Subcutaneous abdominal adipose tissue (tissue), 5 donors: ENCODE results near the gene CALCR.
A peak's percentile ranks its signal among the peaks of the same experiment; 100 is the strongest.
"Not testable (repeated sequence)": the region's sequence is repeated elsewhere in the genome, so short reads cannot be mapped to it uniquely, and the experiment has no call there.

Source experiments
- H3K27ac ChIP-seq: one replicate; pipeline ENCODE4 v1.7.0; 2013; ENCODE audit warnings: low read depth, mild to moderate bottlenecking, inconsistent platforms, low read length, moderate library complexity
- H3K27me3 ChIP-seq, 5 donors: one replicate each; pipeline ENCODE4 v1.7.0; 2013; ENCODE audit warnings: low read length in 5 of 5, inconsistent platforms in 1 of 5; ENCODE audit not compliant: control insufficient read depth in 5 of 5, insufficient read depth in 4 of 5
- H3K36me3 ChIP-seq, 5 donors: one replicate each; pipeline ENCODE4 v1.7.0; 2013; ENCODE audit warnings: low read length in 5 of 5; ENCODE audit not compliant: control insufficient read depth in 5 of 5, insufficient read depth in 5 of 5
- H3K4me1 ChIP-seq, 5 donors: one replicate each; pipeline ENCODE4 v1.7.0; 2013; ENCODE audit warnings: low read length in 5 of 5, mild to moderate bottlenecking in 3 of 5, moderate library complexity in 1 of 5; ENCODE audit not compliant: control insufficient read depth in 5 of 5, insufficient read depth in 5 of 5
- H3K4me3 ChIP-seq, 5 donors: one replicate each; pipeline ENCODE4 v1.7.0; 2013; ENCODE audit warnings: low read length in 5 of 5, low read depth in 1 of 5
- H3K9ac ChIP-seq, 5 donors: one replicate each; pipeline ENCODE4 v1.7.0; 2013; ENCODE audit warnings: low read length in 5 of 5, mild to moderate bottlenecking in 4 of 5, moderate library complexity in 3 of 5
- H3K9me3 ChIP-seq, 5 donors: one replicate each; pipeline ENCODE4 v1.7.0; 2013; ENCODE audit warnings: low read length in 5 of 5; ENCODE audit not compliant: control insufficient read depth in 5 of 5
- donor health status: healthy.
- donor health status: healthy.
- donor health status: healthy.
- donor health status: healthy.
- donor health status: healthy.

CALCR gene

DNA sequence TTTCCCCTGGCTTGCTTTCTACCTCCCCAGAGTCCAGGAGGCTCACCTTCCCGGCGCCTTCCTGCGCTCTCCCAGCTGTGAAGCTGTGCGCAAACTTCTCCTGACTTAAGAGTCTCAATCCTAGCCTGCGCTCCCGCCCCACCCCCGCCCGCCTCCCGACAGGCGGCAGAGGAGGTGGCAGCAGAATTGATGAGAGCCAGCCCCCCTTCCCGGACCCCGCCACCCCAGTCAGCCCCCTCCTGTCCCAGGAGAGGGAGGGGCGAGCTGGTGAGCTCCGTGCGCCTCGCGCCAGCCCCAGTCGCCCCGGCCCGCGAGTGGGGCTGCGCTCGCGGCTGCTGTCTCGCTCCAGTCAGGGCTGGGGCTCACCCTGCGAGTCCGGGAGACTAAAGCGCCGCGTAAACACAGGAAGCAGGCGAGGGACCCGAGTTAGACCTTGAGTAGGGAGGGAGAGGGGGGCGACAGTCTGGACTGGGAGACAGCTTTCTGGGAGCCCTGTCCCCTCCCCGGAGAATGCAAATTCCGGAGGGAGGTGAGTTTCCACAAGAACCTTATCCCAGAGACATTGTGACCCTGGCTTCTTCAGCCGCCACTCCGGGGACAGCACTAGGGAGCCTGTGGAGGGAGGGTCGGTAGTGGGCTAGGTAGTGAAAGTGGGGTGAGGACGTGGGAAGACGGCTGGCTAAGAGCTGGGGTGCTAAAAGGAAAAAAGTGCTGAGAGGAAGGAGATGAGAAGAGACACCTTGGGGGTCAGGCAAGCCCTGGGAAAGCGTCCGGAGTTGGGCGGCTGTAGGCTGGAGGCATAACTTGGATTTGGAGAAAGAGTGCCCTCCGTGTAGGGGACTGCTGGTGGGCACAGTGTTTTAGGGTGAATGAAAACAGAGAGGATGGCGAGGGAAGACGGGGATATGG, at the start of gene CALCR:
Gene CALCR (minus strand): TSS at position 79 of the 909 bp plus-strand sequence. CDS start 87,743 bp downstream, outside the sequence.
- Histone ChIP-seq H3K9ac (no peak within 1 kb of the TSS), H3K4me3 (peak within 1 kb of the TSS; percentile 8 to 59 (median 41)), H3K4me1 (peaks cover 0 to 14% (median 4%) of the 10 kb centered on the region in 5 donors), H3K27ac (no peak within 1 kb of the TSS), H3K36me3 (no peaks in the 10 kb centered on the region), H3K9me3 (no peaks in the 10 kb centered on the region), H3K27me3 (peaks cover 18 to 26% (median 21%) of the 10 kb centered on the region in 5 donors)

DNA sequence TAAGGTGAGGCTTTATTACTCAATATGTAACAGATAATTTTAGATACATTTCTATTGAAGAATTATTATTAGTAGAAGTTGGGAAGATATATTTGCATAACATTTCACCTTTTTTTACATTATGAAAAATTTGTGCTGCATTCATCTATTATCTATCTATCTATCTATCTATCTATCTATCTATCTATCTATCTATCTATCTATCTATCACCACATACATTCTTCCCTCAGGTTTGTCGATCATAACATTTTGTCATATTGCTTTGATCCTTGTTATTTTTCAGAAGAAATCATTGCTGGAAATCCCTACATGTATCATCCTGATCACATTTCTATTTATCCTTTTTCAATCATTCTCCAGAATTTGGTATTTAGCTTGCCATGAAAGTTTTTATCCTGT, 49.3 kb upstream of the CALCR start:
- H3K27ac ChIP-seq, result no peak overlapping the region
- no peaks in the 10 kb centered on the region for H3K27me3 ChIP-seq

GRCh38 chr7:93622036-93623033, 47.8 kb upstream of the CALCR start:
- no peaks in the 10 kb centered on the region for H3K9me3 ChIP-seq

More for the DNA sequence above, 49.3 kb upstream of the CALCR start:
- no peak overlapping the region for H3K4me3 ChIP-seq
- H3K9ac ChIP-seq, result no peak overlapping the region
- H3K4me1 ChIP-seq, result peaks cover 0 to 5% (median 0%) of the 10 kb centered on the region in 5 donors
- no peaks in the 10 kb centered on the region for H3K9me3 ChIP-seq
- no peaks in the 10 kb centered on the region for H3K36me3 ChIP-seq

GRCh38 chr7:93620864-93621263, 46.3 kb upstream of the CALCR start:
- no peaks in the 10 kb centered on the region for H3K27me3 ChIP-seq
- no peaks in the 10 kb centered on the region for H3K36me3 ChIP-seq
- H3K4me3 ChIP-seq, result no peak overlapping the region

More at GRCh38 chr7:93622036-93623033, 47.8 kb upstream of the CALCR start:
- Histone ChIP-seq H3K27me3 (no peaks in the 10 kb centered on the region), H3K36me3 (no peaks in the 10 kb centered on the region), H3K4me1 (peaks cover 0 to 5% (median 0%) of the 10 kb centered on the region in 5 donors), H3K9ac (no peak overlapping the region), H3K4me3 (peak overlapping the region in 1 of 5 donors; percentile 37), H3K27ac (no peak overlapping the region)

GRCh38 chr7:93620057-93620456, 45.5 kb upstream of the CALCR start:
- Histone ChIP-seq H3K27ac (no peak overlapping the region), H3K9ac (no peak overlapping the region), H3K4me3 (no peak overlapping the region), H3K4me1 (peaks cover 0 to 5% (median 0%) of the 10 kb centered on the region in 5 donors), H3K9me3 (no peaks in the 10 kb centered on the region), H3K36me3 (no peaks in the 10 kb centered on the region), H3K27me3 (no peaks in the 10 kb centered on the region)

More at GRCh38 chr7:93620864-93621263, 46.3 kb upstream of the CALCR start:
- Histone ChIP-seq H3K4me1 (peaks cover 0 to 5% (median 0%) of the 10 kb centered on the region in 5 donors), H3K27ac (no peak overlapping the region), H3K9me3 (no peaks in the 10 kb centered on the region), H3K9ac (no peak overlapping the region)

GRCh38 chr7:93601363-93601762, 26.8 kb upstream of the CALCR start:
- no peaks in the 10 kb centered on the region for H3K9me3 ChIP-seq

DNA sequence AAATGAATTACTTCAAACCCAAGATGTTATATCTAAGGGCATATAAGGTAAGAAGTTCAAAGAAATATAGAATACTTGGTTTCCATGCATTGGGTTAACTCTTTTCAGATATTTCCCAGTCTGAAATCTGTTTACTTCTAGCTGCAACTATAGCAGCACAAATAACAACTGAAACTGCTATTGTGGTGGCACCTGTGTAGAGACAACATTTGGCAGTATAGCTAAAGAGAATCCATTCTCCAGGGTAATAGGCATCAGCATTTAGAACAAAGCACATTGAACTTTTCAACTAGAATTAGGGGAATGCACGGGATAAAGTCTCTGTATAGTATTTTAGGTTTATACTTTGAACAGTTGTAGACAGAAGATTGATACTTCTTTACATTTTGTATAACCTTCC, 19.7 kb upstream of the CALCR start:
- Histone ChIP-seq H3K9ac (no peak overlapping the region), H3K4me1 (no peaks in the 10 kb centered on the region), H3K4me3 (no peak overlapping the region), H3K36me3 (no peaks in the 10 kb centered on the region), H3K27ac (no peak overlapping the region), H3K27me3 (no peaks in the 10 kb centered on the region), H3K9me3 (no peaks in the 10 kb centered on the region)

More at GRCh38 chr7:93601363-93601762, 26.8 kb upstream of the CALCR start:
- H3K4me3 ChIP-seq, result no peak overlapping the region
- H3K9ac ChIP-seq, result no peak overlapping the region
- H3K4me1 ChIP-seq, result no peaks in the 10 kb centered on the region
- no peak overlapping the region for H3K27ac ChIP-seq
- no peaks in the 10 kb centered on the region for H3K36me3 ChIP-seq
- no peaks in the 10 kb centered on the region for H3K27me3 ChIP-seq

GRCh38 chr7:93592588-93593266, 18.2 kb upstream of the CALCR start:
- Histone ChIP-seq H3K27ac (no peak overlapping the region), H3K27me3 (no peaks in the 10 kb centered on the region), H3K9me3 (no peaks in the 10 kb centered on the region), H3K4me3 (no peak overlapping the region), H3K36me3 (no peaks in the 10 kb centered on the region), H3K9ac (no peak overlapping the region), H3K4me1 (no peaks in the 10 kb centered on the region)

- H3K9ac ChIP-seq, H3K27ac ChIP-seq, H3K9me3 ChIP-seq, H3K4me3 ChIP-seq, H3K27me3 ChIP-seq, H3K36me3 ChIP-seq, H3K4me1 ChIP-seq: not testable (repeated sequence)
Measured at GRCh38 chr7:93591224-93592050, 16.9 kb upstream of the CALCR start.
